Measurements from ENCODE around the gene WAPL.
"Not testable (repeated sequence)": the region's sequence is repeated elsewhere in the genome, so short reads cannot be mapped to it uniquely, and the experiment has no call there.

Gene WAPL, protein sequence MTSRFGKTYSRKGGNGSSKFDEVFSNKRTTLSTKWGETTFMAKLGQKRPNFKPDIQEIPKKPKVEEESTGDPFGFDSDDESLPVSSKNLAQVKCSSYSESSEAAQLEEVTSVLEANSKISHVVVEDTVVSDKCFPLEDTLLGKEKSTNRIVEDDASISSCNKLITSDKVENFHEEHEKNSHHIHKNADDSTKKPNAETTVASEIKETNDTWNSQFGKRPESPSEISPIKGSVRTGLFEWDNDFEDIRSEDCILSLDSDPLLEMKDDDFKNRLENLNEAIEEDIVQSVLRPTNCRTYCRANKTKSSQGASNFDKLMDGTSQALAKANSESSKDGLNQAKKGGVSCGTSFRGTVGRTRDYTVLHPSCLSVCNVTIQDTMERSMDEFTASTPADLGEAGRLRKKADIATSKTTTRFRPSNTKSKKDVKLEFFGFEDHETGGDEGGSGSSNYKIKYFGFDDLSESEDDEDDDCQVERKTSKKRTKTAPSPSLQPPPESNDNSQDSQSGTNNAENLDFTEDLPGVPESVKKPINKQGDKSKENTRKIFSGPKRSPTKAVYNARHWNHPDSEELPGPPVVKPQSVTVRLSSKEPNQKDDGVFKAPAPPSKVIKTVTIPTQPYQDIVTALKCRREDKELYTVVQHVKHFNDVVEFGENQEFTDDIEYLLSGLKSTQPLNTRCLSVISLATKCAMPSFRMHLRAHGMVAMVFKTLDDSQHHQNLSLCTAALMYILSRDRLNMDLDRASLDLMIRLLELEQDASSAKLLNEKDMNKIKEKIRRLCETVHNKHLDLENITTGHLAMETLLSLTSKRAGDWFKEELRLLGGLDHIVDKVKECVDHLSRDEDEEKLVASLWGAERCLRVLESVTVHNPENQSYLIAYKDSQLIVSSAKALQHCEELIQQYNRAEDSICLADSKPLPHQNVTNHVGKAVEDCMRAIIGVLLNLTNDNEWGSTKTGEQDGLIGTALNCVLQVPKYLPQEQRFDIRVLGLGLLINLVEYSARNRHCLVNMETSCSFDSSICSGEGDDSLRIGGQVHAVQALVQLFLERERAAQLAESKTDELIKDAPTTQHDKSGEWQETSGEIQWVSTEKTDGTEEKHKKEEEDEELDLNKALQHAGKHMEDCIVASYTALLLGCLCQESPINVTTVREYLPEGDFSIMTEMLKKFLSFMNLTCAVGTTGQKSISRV (N-terminal part only)

DNA sequence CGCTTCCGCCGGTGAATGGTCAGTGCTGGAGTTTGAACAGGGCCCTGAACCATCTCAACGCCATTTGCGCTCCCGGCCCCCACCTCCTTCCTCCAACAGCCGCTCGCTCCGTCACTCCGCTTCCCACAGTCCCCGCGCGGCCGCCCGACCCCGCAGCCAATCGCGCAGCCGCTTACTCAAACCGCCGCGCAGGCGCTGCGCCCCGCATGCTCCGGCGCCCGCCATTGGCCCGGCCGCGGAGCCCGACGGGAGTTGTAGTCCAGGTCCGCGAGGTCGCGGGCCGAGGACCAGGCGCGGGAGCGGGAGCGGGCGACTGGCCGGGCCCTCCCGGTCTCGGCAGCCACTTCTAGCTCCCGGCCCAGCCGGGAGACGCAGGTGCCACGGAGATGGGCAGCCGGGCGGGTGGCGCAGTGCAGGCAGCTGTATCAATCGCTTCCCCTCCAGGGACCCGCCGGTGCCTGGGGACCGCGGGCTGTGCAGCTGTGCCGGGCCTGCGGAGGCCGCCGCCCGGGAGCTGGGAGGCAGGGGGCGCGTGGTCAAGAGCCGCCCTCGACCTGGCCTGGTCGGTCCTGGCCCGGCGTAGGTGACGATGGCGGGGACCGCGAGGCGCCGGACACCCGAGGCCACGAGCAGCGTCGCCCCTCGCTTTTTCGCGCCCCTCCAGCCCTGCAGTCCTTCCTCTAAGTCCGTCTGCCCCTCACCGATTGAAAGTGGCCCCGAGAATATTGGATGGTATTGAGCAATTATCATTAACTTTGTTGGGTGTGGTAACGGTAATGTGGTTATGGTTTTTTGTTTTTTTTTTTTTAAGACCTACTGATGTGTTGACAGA, at the start of gene WAPL:
WAPL (minus strand) TSS at position 115 of the 832 bp plus-strand sequence. CDS start 3,723 bp downstream, outside the sequence.
- DNase-seq (ENCODE audit: low spot score), result peak; percentile 100

DNA sequence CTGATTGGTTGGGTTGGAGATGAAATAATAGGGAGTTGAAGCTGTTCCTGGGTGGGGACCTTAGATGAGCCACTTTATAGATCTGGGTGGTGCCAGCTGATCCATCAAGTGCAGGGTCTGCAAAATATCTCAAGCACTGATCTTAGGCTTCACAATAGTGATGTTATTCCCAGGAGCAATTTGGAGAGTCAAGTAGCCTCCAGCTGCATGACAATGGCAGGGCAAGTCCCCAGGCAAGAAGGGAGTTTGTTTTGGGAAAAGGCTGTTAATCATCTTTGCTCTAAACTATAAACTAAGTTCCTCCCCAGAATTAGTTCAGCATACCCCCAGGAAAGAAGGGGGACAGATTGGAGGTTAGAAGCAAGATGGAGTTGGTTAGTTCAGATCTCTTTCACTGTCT, 47.7 kb upstream of the WAPL start:
- no peak for DNase-seq (ENCODE audit: low spot score)

DNA sequence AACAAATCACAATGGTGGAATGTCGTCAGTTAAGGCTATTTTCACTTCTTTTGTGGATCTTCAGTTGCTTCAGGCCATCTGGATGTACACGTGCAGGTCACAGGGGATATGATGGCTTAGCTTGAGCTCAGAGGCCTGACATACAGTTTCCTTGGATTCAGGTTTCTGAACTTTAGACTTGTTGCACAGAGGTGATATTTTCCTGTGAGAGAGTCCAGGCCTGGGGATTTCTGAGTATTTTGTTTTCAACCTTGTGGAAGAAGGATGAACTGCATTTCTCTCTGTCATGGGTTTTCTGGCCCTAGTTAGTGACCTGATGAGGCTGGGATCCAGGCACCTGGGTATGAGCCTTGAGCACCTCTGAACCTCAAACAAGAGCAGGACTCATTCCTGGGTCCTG, 44.9 kb upstream of the WAPL start:
- not testable (repeated sequence) for DNase-seq (ENCODE audit: low spot score)

DNA sequence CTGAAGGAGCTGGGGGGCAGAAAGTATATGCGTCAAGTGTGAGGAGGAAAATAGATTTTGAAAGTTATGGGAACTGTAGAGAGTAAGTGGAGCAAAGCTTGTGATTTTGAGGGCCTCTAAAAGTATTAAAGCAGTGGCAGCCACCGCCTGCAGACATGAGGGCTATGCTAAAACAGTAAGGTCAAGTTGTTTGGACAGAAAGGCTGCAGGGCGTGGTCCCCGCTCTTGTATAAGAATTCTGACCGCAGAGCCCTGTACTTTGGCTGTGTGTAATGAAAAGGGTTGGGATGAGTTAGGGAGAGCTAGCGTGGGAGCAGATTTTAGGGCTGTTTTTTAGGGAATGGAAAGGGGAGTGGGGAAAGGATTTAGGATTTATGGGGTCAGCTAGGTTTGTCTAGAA, 41.7 kb upstream of the WAPL start:
- DNase-seq (ENCODE audit: low spot score), result not testable (repeated sequence)

DNA sequence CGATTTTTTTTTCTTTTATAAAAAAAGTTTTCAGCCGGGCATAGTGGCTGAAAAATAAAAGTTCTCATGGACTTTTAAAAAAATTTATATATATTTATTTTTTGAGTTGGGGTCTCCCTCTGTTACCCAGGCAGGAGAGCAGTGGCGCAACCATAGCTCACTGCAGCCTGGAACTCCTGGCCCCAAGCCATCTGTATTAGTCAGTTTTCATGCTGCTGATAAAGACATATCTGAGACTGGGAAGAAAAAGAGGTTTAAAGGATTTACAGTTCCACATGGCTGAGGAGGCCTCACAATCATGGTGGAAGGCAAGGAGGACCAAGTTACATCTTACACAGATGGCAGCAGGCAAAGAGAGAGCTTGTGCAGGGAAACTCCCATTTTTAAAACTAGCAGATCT, 37.1 kb upstream of the WAPL start:
- DNase-seq (ENCODE audit: low spot score), result not testable (repeated sequence)

DNA sequence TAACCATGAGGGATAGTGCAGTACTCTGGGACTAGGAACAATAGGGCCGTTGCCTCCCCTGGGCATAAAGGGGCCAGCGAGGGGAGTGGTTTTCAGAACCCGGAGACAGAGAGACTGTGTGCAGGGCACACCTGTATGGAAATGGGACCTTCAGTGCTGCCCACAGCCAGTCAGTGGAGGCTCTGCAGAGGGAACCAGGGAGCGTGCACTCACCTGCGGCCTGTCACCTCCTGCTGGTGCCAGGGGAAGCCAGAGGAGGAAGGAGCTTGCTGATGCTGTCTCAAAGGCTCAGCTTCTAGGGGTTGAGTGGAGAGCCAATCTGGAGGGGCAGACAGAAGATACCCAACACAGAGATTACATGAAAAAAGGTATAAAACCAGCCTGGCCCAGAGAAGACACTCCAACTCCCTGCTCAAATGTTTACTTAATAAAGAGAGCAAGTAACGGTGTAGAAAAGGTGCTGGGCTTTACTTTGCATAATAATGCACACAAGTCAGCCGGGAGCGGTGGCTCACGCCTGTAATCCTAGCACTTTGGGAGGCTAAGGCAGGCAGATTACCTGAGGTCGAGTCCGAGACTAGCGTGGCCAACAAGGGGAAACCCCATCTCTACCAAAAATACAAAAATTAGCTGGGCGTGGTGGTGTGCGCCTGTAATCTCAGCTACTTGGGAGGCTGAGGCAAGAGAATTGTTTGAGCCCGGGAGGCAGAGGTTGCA, 35.5 kb upstream of the WAPL start:
- no peak for DNase-seq (ENCODE audit: low spot score)

DNA sequence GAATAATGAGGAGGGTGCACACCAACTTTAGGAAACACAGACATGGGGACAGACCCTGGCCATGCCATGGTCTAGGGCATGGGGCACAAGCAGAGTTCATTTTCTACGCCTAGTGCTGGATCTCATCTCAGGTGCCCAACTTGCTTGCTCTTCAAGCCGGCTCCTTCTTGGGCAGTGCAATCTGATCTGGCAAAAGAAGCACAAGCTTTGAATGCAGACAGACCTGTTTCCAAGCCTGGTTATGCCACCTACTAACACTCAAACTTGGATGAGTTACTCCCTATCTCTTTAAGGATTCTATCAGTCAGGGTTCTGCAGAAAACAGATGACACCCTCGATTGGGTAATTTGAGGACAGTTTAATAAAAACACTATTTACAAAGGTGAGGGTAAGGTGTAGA, 34.9 kb upstream of the WAPL start:
- no peak for DNase-seq (ENCODE audit: low spot score)

DNA sequence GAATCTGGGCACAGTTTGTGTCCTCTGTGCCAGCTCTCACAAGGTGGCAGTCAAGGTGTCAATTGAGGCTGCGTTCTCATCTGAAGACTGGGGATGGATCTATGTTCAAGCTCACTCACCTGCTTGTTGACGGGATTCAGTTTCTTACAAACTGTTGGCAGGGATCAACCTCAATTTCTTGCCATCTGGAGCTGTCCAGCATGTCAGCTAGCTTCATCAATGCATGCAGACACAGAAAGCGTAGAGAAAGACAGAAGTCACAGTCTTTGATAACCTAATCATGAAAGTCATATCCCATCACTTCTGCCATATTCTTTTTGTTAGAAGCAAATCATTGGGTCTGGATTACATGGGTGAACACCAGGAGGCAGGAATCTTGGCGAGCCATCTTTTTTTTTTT, 32.0 kb upstream of the WAPL start:
- DNase-seq (ENCODE audit: low spot score), result no peak

DNA sequence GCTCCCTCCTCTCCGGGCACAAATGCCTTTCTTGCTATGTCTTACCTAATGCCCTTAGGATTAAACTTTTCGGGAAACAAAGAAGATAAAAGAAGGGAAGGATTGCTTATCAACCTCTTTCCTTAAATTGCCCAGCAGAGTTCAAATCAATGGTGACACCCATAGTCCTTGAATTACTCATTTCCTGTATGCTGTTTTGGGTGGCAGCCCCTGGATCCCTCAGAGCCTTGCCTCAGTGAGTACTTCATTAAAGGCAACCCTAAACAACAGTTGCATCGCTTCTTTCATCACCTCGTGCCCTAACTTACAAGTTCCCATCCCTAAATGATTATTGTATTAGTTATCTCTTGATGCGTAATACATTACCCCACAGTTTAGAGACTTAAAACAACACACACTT, 31.6 kb upstream of the WAPL start:
- no peak for DNase-seq (ENCODE audit: low spot score)

DNA sequence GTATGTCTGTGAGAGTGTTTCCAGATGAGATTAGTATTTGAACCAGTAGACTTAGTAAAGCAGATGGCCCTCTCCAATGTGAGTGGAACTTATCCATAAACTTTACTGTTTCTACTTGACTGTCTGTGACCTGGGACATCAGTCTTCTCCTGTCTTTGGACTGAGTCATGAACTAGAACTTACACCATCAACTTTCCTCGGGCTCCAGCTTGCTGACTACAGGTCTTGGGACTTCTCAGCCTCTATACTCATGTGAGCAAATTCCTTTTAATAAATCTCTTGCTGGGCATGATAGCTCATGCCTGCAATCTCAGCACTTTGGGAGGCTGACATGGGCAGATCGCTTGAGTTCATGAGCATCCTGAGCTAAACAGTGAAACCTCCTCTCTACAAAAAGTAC, 25.7 kb upstream of the WAPL start:
- no peak for DNase-seq (ENCODE audit: low spot score)

DNA sequence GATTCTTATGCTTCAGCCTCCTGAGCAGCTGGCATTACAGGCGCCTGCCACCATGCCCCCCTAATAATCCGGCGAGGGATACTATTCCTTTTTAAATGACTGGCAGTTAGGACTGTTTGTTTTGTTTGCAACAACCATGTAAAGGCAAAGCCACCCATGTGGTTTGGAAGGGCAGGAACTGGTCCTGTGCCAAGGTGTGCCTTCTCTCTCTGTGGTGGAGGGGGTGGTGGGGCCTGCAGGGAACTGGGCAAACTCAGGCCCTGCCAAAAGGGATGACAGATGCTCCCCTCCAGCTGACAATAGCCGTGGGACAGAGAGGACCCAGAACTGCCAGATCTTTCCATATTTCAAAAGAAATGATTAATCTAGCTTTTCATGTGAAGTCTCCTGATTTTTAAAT, 23.5 kb upstream of the WAPL start:
- DNase-seq (ENCODE audit: low spot score), result no peak

DNA sequence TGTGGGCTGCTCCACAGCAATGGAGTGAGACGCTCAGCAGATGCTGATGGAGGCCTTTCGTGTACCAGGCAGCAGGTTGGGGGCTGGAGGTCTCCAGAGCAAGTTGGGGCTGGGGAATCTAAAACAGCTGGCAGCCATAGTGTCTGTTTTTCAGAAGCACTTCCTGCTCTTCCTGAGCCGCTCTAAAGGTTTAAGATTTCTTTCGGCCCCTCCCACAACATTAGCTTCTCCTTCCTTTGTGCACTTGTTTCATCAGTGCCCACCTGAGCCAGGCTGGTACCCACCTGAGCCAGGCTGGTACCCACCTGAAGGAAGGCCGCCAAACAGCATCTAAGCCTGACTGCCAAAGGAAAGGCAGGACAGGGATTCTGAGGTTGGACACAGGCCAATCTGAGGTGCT, 18.4 kb upstream of the WAPL start:
- DNase-seq (ENCODE audit: low spot score), result no peak

DNA sequence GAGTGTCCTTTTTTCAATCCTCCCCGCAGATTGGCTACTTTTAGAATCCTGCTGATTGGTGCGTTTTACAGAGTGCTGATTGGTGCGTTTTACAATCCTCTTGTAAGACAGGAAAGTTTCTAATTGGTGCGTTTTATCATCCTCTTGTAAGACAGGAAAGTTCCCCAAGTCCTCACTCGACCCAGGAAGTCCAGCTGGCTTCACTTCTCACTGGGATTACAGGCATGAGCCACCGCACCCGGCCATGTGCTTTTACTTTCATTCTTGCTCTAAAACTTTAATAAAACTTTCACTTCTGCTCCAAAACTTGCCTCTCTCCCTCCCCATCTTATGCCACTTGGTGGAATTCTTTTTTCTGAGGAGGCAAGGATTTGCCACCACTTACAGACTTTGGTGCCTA, 17.0 kb upstream of the WAPL start:
- no peak for DNase-seq (ENCODE audit: low spot score)

DNA sequence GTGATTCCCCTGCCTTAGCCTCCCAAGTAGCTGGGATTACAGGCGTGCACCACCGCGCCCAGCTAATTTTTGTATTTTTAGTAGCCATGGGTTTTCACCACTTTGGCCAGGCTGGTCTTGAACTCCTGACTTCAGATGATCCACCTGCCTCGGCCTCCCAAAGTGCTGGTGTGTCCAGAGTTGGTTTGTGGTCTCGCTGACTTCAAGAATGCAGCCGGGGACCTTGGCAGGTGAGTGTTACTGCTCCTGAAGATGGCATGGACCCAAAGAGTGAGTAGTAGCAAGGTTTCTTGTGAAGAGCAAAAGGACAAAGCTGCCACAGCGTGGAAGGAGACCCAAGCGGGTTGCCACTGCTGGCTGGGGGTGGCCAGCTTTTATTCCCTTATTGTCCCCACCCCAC, 16.4 kb upstream of the WAPL start:
- not testable (repeated sequence) for DNase-seq (ENCODE audit: low spot score)

DNA sequence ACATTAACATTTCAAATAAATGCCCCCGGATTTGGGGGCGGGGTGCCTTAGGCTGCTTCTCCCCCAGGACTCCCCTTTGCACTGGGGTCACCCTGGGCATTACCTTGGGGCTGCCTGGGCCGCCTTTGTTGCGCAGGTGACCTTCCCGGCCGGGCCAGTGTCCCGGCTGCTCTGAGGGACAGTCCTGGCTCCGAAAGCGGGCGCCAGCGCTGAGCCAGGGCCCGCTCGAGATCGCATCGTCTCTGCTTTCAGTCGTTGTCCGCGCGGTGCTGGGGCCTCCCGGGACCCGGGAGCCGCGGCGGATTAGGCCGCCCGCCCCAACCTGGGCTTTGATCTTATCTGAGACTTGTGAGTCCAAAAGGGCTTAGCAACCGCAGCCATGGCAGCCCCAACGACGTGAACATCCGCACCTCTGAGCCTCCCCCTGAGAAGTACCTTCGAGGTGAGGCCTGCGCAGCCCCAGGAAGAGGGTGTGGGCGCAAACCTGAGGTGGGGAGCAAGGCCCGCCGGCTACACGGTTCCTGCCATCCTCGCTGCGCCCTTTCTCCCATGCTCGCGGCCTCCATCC, 14.8 kb upstream of the WAPL start:
- DNase-seq (ENCODE audit: low spot score), result no peak

DNA sequence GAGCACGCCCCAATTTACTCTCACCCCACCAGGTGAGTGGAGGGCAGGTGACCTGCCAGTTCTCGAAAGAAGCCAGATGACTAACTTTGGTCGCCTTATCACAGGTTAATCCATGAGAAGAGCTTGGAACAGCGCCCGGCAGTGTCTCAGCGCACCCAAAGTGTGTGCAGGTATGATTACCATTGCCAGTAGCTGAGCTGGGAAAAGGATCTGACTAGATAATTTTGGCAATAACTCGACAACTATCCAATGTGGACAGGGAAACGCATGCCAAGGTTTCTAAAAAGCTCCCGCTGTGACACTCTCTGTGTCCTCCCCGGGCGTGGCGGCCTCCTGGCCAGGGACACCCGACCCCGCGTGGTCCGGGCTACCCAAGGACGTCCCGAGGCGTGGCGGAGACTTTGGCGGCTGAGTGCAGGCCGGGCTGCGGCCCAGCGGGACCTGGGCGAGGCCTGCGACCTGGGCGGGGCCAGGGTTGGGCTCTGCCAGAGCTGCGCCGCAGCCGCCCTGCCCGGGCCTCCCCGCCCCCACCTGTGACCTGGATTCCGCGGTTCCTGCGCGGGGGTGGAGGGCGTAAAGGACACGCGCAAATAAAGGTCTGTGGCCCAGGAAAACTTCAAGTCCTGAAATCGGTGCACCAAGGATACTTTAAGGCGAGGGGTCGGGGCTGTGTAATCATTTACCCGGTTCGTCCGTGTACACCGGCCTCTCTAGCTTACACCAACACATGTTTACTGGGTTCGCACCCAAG, 13.7 kb upstream of the WAPL start:
- DNase-seq (ENCODE audit: low spot score), result peak; percentile 97

DNA sequence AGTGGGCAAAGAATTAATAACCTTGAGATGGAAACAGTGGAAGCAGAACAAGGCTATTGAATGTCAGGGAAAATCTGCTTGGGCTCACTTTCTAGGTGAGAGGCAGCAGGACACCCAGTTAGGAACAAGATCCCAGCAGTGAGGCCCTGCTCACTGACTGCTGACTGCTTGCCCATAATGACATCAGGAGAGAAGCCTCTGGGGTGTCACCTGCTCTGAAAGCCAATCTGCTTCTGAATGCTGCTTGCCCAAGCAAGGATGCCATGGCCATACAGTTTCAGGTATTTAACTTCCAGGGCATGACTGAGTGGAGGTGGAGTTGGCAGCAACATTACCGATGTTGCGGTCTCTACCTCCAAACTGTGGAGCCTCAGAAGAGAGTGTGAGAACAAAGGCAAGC, 11.7 kb upstream of the WAPL start:
- no peak for DNase-seq (ENCODE audit: low spot score)

DNA sequence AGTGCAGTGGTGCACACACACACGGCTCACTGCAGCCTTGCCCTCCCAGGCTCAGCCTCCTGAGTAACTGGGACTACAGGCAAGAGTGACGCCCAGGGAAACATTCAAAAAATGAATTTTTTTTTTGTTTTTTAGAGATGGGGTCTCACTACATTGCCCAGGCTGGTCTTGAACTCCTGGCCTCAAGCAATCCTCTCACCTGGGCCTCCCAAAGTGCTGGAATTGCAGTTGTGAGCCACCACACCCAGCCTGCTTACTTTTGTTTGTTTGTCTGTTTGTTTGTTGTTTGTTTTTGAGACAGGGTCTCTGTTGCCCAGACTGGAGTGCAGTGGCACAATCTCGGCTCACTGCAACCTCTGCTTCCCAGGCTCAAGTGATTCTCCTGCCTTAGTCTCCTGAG, 7.1 kb upstream of the WAPL start:
- DNase-seq (ENCODE audit: low spot score), result not testable (repeated sequence)

DNA sequence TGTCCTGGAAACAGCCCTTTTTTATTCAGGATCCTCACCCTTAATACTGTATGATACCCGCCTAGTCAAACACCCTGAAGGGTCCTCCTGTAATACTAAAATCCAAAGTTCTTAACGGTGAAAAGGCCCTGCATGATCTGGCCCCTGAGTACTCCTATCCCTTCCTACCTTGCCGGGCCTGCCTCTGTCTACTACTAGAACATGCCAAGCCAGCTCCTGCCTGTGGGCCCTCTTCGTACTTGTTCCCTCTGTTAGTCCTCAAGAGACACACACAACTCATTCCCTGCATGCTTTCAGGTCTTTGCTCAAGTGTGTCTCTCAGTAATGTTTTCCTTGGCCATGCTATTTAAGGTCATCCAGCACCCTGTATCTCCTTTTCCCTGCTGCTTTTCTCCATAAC, 5.0 kb upstream of the WAPL start:
- DNase-seq (ENCODE audit: low spot score), result no peak

DNA sequence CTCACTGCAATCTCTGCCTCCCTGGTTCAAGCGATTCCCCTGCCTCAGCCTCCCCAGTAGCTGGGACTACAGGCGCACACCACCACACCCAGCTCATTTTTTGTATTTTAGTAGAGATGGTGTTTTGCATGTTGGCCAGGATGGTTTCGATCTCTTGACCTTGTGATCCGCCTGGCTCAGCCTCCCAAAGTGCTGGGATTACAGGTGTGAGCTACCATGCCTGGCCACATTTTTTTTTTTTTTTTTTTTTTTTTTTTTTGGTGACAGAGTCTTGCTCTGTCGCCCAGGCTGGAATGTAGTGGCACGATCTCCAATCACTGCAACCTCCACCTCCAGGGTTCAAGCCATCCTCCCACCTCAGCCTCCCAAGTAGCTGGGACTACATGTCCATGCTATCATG, 4.1 kb upstream of the WAPL start:
- not testable (repeated sequence) for DNase-seq (ENCODE audit: low spot score)

Data from AG20443 (cell line).